Pancreas (tissue), 10 donors: ENCODE results near the gene ASTN1. TPM values are rescaled to one million over a fixed set of nuclear protein-coding genes. Genes with fewer than 3 reads are reported as not detected.

ENCODE experiments used
- ATAC-seq, 4 donors: fragments of 200-7000 bp; cut with Tn5 transposase; one replicate each; pipeline versions ENCODE4 v1.8.0 to v1.9.1; 2020; ENCODE audit warnings: mild to moderate bottlenecking in 4 of 4, moderate library complexity in 4 of 4
- DNase-seq, 6 donors: peaks; one replicate each; pipeline ENCODE4 v3.0.0-alpha.2; 2020
- FAIRE-seq: peaks from 2 replicates; lab custom pipeline; 2012; peaks lifted over from hg19 to GRCh38; lab: Jason Lieb, UNC
- H3K27ac ChIP-seq, 4 donors: fragments of 200-600 bp; sonication (generic); 1 replicate in 3 of 4; 2 replicates in 1 of 4; pipeline versions ENCODE4 v1.5.0 to v1.8.0; 2020
- H3K27me3 ChIP-seq, 4 donors: fragments of 200-600 bp; one replicate each; pipeline ENCODE4 v1.8.0; 2021
- H3K36me3 ChIP-seq, 3 donors: fragments of 200-600 bp; sonication (generic) in 1 of 3; one replicate each; pipeline versions ENCODE4 v1.5.0 to v1.8.0; 2020 to 2021
- H3K4me1 ChIP-seq, 3 donors: fragments of 200-600 bp; one replicate each; pipeline ENCODE4 v1.8.0; 2021
- H3K4me3 ChIP-seq, 4 donors: fragments of 200-600 bp; sonication (generic) in 2 of 4; one replicate each; pipeline versions ENCODE4 v1.5.0 to v1.8.0; 2020 to 2021
- H3K9me3 ChIP-seq, 4 donors: fragments of 200-600 bp; one replicate each; pipeline ENCODE4 v1.8.0; 2021
- WGBS, 2 donors: extraction: QIAGEN DNeasy Blood & Tissue Kit; methylation state at CpG; one replicate each; pipeline ENCODE4 v1.1.7; 2013; 5-methylcytosine and 5-hydroxymethylcytosine counted together
- intact Hi-C, 3 donors: fragments of 100-400 bp; cut with DNase I; formaldehyde crosslinking; loops; one replicate each; pipeline versions ENCODE4 v1.11.1 to v1.14.2; 2022
- polyA plus RNA-seq, 2 donors: library from polyadenylated mRNA; stranded (reverse); fragments of 200-250 nt; gene quantifications; one replicate each; pipeline ENCODE4 v1.2.3, GENCODE V29; 2013
- total RNA-seq, 6 donors: library from RNA; stranded (reverse); fragmentation: NEBNext Ultra II Directional in 4 of 6; extraction: Animal tissue kit (Norgen Biotek cat#: 25700) in 4 of 6; gene quantifications; one replicate each; pipeline versions ENCODE4 v1.2.1 to v1.2.4, GENCODE V29; 2021 to 2023
- TF ChIP-seq, protein P1 (sequence below), 4 donors: fragments of 200-600 bp; sonication (generic) in 3 of 4; IDR thresholded peaks; one replicate each; pipeline versions ENCODE4 v1.5.0 to v1.8.0; 2021; ENCODE audit warnings: antibody characterized with exemption in 4 of 4
- donor health status: healthy with polysubstance abuse.
- donor health status: DM: no; HTN: no; CAD: no; lungs with moderate emphysema.
- donor health status: DM: no; HTN: no; CAD: no.
- donor health status: control.
- donor health status: control.
- donor health status: Bipolar disorder and iron deficiency.
- donor health status: DM: yes; HTN: yes; CAD: no.
- donor health status: DM: no; HTN: no; CAD: no.
- donor health status: DM: no; HTN: no; CAD: no.
- donor health status: DM: yes; HTN: yes; CAD: no.

Gene ASTN1
- total and polyA plus RNA-seq, 8 donors: 0.11 to 0.77 (median 0.32) TPM

DNA sequence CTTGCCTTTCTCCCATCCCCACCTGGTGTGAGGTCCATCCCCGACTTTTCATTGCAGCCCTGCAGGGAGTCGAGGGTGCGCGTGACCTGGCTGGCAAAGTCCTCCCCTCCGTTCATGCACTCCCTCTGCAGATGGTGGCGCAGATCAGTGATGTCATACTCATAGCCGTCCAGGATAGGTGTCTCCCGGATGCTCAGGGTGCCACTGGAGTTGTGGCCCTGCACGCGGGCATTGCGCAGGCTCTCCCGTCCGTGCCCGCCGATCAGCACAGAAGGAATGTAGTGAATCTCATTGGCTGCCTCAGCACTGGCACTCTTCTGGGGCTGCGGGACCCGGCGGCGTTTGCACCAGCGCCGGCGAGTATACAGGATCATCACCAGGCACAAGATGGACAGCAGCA, 132.1 kb downstream of the ASTN1 start:
- H3K27me3 ChIP-seq: no peaks in the 10 kb centered on the region
- TF ChIP-seq, protein P1, sequence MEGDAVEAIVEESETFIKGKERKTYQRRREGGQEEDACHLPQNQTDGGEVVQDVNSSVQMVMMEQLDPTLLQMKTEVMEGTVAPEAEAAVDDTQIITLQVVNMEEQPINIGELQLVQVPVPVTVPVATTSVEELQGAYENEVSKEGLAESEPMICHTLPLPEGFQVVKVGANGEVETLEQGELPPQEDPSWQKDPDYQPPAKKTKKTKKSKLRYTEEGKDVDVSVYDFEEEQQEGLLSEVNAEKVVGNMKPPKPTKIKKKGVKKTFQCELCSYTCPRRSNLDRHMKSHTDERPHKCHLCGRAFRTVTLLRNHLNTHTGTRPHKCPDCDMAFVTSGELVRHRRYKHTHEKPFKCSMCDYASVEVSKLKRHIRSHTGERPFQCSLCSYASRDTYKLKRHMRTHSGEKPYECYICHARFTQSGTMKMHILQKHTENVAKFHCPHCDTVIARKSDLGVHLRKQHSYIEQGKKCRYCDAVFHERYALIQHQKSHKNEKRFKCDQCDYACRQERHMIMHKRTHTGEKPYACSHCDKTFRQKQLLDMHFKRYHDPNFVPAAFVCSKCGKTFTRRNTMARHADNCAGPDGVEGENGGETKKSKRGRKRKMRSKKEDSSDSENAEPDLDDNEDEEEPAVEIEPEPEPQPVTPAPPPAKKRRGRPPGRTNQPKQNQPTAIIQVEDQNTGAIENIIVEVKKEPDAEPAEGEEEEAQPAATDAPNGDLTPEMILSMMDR (IDR thresholded peaks at IDR 0.05): no peak
- H3K4me3 ChIP-seq: no peak overlapping the region
- ATAC-seq (no peak), DNase-seq (no peak), FAIRE-seq (no peak)
- H3K9me3 ChIP-seq: no peaks in the 10 kb centered on the region
- WGBS, 2 donors: 74 to 77% methylated on average over 22 of the region's 22 CpGs
- no peak overlapping the region for H3K27ac ChIP-seq
- no peaks in the 10 kb centered on the region for H3K36me3 ChIP-seq
- no peaks in the 10 kb centered on the region for H3K4me1 ChIP-seq
- intact Hi-C loops: no loop called here

DNA sequence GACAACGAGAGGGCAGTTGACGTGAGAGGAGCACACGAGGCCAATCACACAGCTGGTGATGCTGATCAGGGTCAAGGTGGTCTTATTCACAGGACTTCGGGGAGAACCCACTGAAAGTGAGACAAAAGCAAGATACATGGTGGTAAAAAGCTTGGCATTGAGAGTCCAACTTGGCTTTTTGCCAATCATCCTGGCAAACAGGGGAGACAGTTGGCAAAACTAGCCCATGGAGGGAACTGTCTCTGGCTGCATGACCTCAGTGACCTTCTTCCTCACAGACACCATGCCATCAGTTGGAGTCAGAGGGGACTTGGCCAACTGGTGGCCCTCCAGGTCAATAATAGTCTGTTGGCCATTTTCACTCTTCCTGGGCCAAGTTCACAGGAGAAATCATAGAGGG, 139.9 kb downstream of the ASTN1 start:
- no peaks in the 10 kb centered on the region for H3K9me3 ChIP-seq
- no peaks in the 10 kb centered on the region for H3K4me1 ChIP-seq
- intact Hi-C loops: no loop called here
- ATAC-seq (no peak), FAIRE-seq (no peak), DNase-seq (no peak)
- 67 to 75% methylated on average over 4 of the region's 4 CpGs for WGBS, 2 donors
- no peaks in the 10 kb centered on the region for H3K27me3 ChIP-seq
- no peak overlapping the region for H3K4me3 ChIP-seq
- TF ChIP-seq, protein P1 (IDR thresholded peaks at IDR 0.05): no peak
- no peak overlapping the region for H3K27ac ChIP-seq
- no peaks in the 10 kb centered on the region for H3K36me3 ChIP-seq

DNA sequence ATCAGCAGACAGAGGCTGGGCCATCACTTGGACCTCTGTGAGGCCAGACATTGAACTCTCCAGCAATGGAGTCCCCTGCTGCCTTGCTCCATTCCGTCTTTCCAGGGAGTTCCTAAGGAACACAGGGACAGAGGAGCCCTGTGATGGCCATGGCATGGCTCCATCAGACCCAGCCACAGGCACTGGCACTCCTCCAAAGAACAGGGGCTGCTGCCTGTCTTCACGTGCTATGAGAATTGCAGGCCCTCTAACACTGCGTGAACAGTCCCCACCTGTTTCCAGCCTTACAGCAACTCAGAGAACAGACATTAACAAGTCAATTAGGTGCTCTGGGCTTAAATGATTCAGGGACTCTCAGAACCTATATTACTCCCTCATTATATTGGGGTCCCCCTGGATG, 140.8 kb downstream of the ASTN1 start:
- no peak for DNase-seq
- Histone ChIP-seq H3K27ac (no peak overlapping the region), H3K9me3 (no peaks in the 10 kb centered on the region), H3K4me1 (no peaks in the 10 kb centered on the region), H3K4me3 (no peak overlapping the region), H3K27me3 (no peaks in the 10 kb centered on the region), H3K36me3 (no peaks in the 10 kb centered on the region)
- FAIRE-seq: no peak
- no peak for ATAC-seq
- TF ChIP-seq, protein P1 (IDR thresholded peaks at IDR 0.05): no peak
- 59 to 60% methylated on average over 3 of the region's 3 CpGs for WGBS, 2 donors
- intact Hi-C loops: no loop called here

DNA sequence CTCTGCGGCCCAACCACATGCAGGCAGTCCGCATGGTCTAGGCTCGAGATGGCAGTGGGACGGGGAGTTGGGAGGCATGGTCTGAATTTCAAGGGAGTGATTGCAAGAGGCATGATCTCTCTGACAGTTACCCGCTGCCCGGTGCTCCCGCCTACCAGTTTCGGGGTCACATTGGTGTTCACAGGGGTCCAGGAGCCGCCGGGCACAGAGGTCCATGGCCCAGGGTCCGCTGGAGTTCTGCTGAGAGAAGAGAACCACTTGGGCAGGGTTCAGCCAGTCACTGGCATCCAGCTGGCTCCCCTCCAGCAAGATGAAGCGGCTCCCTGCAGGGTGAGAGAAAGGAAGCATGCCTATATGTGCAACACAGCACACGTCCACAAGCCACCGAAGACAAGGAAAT, 141.3 kb downstream of the ASTN1 start:
- no peak for ATAC-seq
- no peak overlapping the region for H3K4me3 ChIP-seq
- H3K4me1 ChIP-seq: no peaks in the 10 kb centered on the region
- WGBS, 2 donors: 78 to 90% methylated on average over 14 of the region's 14 CpGs
- H3K36me3 ChIP-seq: no peaks in the 10 kb centered on the region
- TF ChIP-seq, protein P1 (IDR thresholded peaks at IDR 0.05): no peak
- no peak overlapping the region for H3K27ac ChIP-seq
- intact Hi-C loops: no loop called here
- FAIRE-seq: no peak
- no peaks in the 10 kb centered on the region for H3K9me3 ChIP-seq
- peak in 2 of 6 donors; percentile 25 to 41 for DNase-seq
- H3K27me3 ChIP-seq: no peaks in the 10 kb centered on the region

DNA sequence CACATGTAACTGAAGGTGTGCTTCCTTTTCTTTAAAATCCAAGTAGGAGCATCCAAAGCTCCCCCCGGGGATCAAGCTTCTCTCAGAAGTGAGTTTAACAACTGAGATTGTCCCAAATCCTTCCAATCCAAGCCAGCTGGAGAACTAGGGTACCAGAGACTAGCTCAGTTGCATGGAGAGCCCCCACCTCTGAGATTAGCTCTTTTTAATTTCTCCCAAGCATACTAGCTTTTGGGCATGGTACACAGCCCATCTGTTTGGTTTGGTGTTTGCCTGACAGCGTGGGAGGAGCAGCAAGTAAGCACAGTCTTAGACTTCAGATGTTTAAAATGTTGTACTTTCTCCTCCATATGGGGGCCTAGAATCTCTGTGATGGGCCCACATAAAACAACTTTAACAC, 142.8 kb downstream of the ASTN1 start:
- Histone ChIP-seq H3K36me3 (no peaks in the 10 kb centered on the region), H3K27ac (no peak overlapping the region), H3K27me3 (no peaks in the 10 kb centered on the region), H3K9me3 (no peaks in the 10 kb centered on the region), H3K4me3 (no peak overlapping the region), H3K4me1 (no peaks in the 10 kb centered on the region)
- no peak for DNase-seq
- no peak for ATAC-seq
- TF ChIP-seq, protein P1 (IDR thresholded peaks at IDR 0.05): no peak
- intact Hi-C loops: no loop called here
- no peak for FAIRE-seq
- 67 to 72% methylated on average over 2 of the region's 2 CpGs for WGBS, 2 donors
